Activated CD8-positive, alpha-beta memory T cell treated with anti-CD3 and anti-CD28 coated beads for 24 hours (primary cell): Measurements from ENCODE around the gene FAM98C.
"Not testable (repeated sequence)": the region's sequence is repeated elsewhere in the genome, so short reads cannot be mapped to it uniquely, and the experiment has no call there.

ENCODE experiments used
- DNase-seq: peaks from one replicate; pipeline ENCODE4 v3.0.0-alpha.2; 2020

FAM98C gene

GRCh38 chr19:38400361-38400760 is 2.5 kb upstream of the FAM98C start:
- no peak for DNase-seq

- DNase-seq = no peak
Observed at GRCh38 chr19:38401148-38401547, 1.7 kb upstream of the FAM98C start.

DNA sequence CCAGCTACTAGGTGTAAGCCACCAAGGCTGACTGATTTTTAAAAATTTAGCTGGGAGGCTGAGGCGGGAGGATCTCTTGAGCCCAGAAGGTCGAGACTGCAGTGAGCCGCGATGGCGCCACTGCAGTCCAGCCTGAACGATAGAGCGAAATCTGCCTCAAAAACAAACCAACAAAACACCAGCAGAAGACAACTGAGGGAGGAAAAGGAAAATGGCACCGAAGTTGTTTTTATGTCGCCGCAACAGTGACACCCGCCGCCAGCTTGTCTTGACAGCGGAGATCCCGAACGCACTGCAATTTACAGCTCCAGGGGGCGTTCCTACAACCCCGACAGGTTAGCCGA is 298 bp upstream of the FAM98C start:
- no peak for DNase-seq

GRCh38 chr19:38404858-38405257 is 2.0 kb downstream of the FAM98C start:
- no peak for DNase-seq

- no peak for DNase-seq
Observed at GRCh38 chr19:38405276-38405675, 2.4 kb downstream of the FAM98C start.

DNA sequence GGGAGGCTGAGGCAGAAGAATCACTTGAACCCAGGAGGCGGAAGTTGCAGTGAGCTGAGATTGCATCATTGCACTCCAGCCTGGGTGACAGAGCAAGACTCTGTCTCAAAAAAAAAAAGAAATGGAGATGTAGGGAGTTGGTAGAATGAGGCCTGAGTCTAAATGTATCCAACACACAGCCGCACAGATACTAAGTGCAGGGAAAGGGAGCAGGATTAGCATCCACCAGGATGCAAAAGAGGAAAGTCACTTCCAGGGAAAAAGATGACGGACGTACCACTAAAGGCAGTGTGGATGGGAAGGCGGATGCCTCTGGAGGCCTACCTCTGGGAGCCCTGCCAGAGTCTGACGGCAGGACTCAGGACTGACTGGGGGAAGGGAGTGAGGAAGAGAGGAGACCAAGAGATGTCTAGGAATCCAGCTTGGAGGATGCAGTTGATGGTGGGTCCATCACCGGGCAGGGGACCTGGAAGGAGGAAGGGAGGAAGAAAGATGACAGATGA is 6.8 kb downstream of the FAM98C start:
- DNase-seq = no peak

DNA sequence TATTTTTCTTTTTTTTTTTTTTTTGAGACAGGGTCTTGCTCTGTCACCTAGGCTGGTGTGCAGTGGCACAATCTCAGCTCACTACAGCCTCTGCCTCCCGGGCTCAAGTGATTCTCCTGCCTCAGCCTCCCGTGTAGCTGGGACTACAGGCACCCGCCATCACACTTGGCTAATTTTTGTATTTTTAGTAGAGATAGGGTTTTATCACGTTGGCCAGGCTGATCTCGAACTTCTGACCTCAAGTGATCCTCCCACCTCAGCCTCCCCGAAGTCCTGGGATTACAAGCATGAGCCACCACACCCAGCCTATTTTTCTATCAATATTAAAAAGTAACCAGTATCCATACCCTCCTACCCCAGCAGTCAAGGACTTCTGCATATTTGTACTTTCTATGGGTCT is 7.5 kb downstream of the FAM98C start:
- not testable (repeated sequence) for DNase-seq

DNA sequence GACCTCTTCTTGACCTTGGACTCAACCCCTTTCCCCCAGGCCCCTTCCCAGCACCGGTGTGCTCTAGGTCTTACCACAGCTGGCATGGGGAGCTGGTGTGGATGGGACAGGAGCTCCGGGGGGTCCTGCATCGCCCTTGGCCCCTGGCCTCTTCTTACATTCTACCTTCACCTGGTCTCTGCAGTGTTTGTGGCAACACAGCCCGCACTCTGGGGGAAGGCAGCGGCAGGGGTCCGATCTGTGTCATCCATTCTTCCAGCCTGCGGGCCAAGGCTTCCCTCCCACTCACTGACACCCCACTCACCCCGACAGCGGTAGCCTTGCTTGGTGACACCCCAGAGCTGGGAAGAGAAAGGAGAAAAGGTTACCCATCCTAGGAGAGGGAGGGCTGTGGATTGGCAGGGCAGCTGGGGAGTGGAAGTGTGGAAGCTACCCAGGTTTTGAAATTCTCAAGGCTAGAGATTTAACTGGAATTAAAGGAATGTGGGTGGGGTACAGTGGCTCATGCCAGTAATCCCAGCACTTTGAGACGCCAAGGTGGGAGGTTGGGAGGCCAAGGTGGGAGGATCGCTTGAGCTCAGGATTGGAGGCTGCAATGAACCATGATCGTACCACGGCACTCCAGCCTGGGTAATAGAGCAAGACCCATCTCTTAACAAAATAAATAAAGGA is 8.3 kb downstream of the FAM98C start:
- no peak for DNase-seq

- not testable (repeated sequence) for DNase-seq
Observed at GRCh38 chr19:38411898-38412297, 9.0 kb downstream of the FAM98C start.

- DNase-seq = no peak
Observed at GRCh38 chr19:38412491-38412890, 9.6 kb downstream of the FAM98C start.

DNA sequence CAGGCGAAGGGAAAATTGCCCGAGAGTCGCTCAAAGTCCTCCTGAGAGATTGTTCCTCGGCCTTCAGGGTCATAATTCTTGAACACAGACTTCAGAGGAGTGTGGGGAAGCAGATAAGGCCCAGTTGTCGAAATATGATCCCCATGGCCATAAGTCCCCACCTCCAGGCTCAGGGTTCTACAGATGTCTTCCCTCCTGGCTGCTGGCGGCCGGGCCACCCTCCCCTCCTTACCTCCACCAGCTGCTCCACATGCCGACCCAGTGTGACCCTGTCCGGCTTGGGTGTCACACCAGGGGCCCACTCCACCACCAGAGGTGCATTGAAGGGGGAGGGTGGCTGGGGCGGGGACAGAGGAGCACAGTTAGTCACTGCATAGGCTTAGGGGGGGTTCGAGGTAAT is 10.1 kb downstream of the FAM98C start:
- DNase-seq = no peak

GRCh38 chr19:38413416-38413815 is 10.5 kb downstream of the FAM98C start:
- DNase-seq = no peak

DNA sequence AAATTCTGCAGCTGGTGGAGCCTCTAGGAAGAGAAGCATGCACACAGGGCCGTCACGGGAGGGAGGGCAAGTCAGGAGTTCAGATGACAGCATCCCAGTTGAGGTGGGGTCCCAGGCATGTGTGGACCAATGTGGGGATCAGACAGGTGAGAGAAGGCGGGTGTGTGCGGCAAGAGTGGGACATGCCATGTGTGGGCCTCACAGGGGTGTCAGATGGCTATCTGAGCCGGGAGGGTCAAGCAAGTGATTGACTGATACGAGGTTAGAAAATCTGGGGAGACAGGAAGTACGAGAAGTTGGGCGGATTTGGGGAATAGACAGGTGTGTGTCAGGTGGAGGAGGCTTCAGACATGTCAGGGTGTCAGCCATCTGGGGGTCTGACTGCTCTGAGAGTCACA is 14.3 kb downstream of the FAM98C start:
- no peak for DNase-seq

GRCh38 chr19:38417544-38418506 is 14.9 kb downstream of the FAM98C start:
- DNase-seq = peak; percentile 81

GRCh38 chr19:38420935-38421334 is 18.0 kb downstream of the FAM98C start:
- DNase-seq = no peak

DNA sequence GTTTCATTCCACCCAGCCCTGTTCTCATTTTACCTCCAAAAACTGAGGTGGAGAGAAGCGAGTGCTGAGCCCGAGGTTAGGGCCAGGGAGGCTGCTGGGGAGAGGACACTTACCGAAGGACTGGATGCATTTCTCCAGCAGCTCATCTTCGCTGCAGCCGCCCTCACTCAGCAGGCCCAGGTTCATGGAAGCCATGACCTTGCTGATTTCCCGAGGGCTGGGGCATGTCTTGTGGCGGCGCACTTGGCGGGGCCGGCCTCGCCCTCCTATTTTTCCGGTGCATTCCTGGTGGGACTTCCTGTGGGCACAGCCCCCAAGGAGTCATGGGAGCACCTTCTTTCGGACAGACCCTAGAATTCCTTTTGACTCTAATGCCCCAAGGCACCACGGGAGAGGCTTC is 19.0 kb downstream of the FAM98C start:
- no peak for DNase-seq

DNA sequence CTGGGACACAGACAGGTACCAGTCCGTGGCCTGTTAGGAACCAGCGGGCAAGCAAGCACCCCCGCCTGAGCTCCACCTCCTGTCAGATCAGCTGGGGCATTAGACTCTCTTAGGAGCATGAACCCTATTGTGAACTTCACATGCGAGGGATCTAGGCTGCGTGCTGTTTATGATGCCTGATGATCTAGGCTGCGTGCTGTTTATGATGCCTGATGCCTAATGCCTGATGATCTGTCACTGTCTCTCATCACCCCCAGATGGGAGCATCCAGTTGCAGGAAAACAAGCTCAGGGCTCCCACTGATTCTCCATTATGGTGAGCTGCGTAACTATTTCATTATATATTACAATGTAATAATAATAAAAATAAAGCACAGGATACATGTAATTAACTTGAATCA is 19.5 kb downstream of the FAM98C start:
- DNase-seq = no peak

DNA sequence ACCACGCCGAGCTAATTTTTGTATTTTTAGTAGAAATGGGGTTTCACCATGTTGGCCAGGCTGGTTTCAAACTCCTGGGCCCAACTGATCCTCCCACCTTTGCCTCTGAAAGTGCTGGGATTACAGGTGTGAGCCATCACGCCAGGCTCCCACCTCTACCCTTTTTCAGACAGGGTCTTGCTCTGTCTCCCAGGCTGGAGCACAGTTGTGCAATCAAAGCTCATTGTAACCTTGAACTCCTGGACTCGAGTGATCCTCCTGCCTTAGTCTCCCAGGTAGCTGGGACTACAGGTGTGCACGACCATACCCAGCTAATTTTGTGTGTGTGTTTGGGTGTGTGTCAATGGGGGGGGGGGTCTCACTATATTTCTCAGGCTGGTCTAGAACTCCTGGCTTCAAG is 21.4 kb downstream of the FAM98C start:
- DNase-seq = no peak

- DNase-seq = no peak
Observed at GRCh38 chr19:38425222-38425809, 22.4 kb downstream of the FAM98C start.

GRCh38 chr19:38425810-38426466 is 23.0 kb downstream of the FAM98C start, which contains the start of gene RASGRP4:
RASGRP4 (minus strand) TSS chr19:38426219; CDS start chr19:38426091, 128 bp downstream.
- DNase-seq = no peak

DNA sequence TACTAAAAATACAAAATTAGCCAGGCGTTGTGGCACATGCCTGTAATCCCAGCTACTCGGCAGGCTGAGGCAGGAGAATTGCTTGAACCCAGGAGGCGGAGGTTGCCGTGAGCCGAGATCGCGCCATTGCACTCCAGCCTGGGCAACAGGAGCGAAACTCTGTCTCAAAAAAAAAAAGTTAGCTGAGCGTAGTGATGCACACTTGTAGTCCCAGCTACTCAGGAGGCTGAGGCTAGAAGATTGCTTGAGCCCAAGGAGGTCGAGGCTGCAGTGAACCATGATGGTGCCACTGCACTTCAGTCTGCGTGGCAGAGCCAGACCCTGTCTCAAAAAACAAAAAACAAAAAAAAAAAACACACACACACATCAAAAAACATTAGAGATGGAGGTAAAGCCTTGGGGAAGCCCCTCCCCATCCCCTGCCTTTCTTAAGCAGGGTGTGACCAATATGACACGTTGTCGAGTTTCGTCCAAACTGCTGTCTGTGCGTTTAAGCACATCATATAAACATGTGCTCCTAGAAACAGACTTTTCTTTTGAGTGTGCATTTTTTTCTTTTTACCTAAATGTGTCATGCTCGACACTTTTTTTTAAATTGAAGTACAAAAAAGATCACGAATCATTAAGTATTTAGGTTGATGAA is 24.3 kb downstream of the FAM98C start:
- not testable (repeated sequence) for DNase-seq

GRCh38 chr19:38429055-38429810 is 26.3 kb downstream of the FAM98C start:
- no peak for DNase-seq
